Measurements from ENCODE around the gene NUP205.

DNA sequence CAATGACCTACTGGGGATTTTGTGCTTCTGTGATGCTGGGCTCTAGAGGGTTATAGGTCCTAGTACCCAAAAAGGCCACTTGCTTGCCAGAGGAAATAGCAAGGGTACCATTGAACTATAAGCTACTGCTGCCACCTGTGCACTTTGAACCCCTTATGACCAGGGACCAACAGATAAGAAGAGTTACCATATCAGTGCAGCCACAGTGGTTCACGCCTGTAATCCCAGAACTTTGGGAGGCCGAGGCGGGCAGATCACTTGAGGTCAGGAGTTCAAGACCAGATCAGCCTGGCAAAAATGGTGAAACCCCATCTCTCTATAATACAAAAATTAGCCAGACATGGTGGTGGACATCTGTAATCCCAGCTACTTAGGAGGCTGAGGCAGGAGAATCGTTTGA lies 32.3 kb upstream of the NUP205 start:
- TF ChIP-seq TAF1 (IDR thresholded peaks at IDR 0.05; ENCODE audit: borderline replicate concordance, insufficient read depth, low read length): no peak
- no peak for TF ChIP-seq REST (IDR thresholded peaks at IDR 0.05; ENCODE audit: insufficient read depth in 1 of 2, low read depth in 2 of 2, low read length in 2 of 2)
- TF ChIP-seq FOXP2 (optimal IDR thresholded peaks at IDR 0.05; ENCODE audit: borderline replicate concordance, extremely low read depth, extremely low read length, insufficient read depth): no peak
- TF ChIP-seq SIN3A (IDR thresholded peaks at IDR 0.05; ENCODE audit: borderline replicate concordance, insufficient read depth, low read length): no peak
